Naive thymus-derived CD4-positive, alpha-beta T cell (primary cell): ENCODE data around the gene FDPS. TPM values are rescaled to one million over a fixed set of nuclear protein-coding genes. Genes with fewer than 3 reads are reported as not detected.

Experiments used
- ATAC-seq: fragments of 150-1000 bp; cut with Tn5 transposase; 2 replicates; pipeline ENCODE4 v1.10.0; 2021; ENCODE audit warnings: mild to moderate bottlenecking, moderate library complexity
- CTCF ChIA-PET: fragments of 350-600 bp; sonication (Branson Sonifier 250); formaldehyde crosslinking; loops from one replicate; lab custom pipeline; 2021; ENCODE audit warnings: antibody characterized with exemption; lab: Charles Lee
- POLR2A ChIA-PET: fragments of 350-600 bp; sonication (Branson Sonifier 250); formaldehyde crosslinking; loops from one replicate; lab custom pipeline; 2021; ENCODE audit warnings: antibody characterized with exemption, inconsistent platforms; lab: Charles Lee
- DNase-seq, 9 donors: peaks; one replicate each; pipeline versions ENCODE4 v3.0.0 to v3.0.0-alpha.2; 2020 to 2022; ENCODE audit warnings: mixed read lengths in 1 of 9
- H3K27ac ChIP-seq: one replicate; pipeline ENCODE4 v1.7.0; 2013; ENCODE audit warnings: mild to moderate bottlenecking, low read depth, low read length, moderate library complexity
- H3K27me3 ChIP-seq, 2 donors: one replicate each; pipeline ENCODE4 v1.7.0; 2013; ENCODE audit warnings: low read length in 2 of 2, mild to moderate bottlenecking in 2 of 2, moderate library complexity in 2 of 2; ENCODE audit not compliant: control insufficient read depth in 2 of 2, insufficient read depth in 2 of 2
- H3K36me3 ChIP-seq, 3 experiments: 1 replicate in 2 of 3; 2 replicates in 1 of 3; pipeline ENCODE4 v1.7.0; 2013; ENCODE audit warnings: low read length in 3 of 3, mild to moderate bottlenecking in 3 of 3, moderate library complexity in 1 of 3; ENCODE audit not compliant: insufficient read depth in 3 of 3, control insufficient read depth in 2 of 3
- H3K4me1 ChIP-seq, 2 donors: one replicate each; pipeline ENCODE4 v1.7.0; 2013; ENCODE audit warnings: low read length in 2 of 2, mild to moderate bottlenecking in 2 of 2, moderate library complexity in 1 of 2; ENCODE audit not compliant: control insufficient read depth in 2 of 2, insufficient read depth in 2 of 2
- H3K4me3 ChIP-seq: 2 replicates; pipeline ENCODE4 v1.7.0; 2013; ENCODE audit warnings: mild to moderate bottlenecking, low read length
- H3K9me3 ChIP-seq, 3 experiments: 1 replicate in 2 of 3; 2 replicates in 1 of 3; pipeline ENCODE4 v1.7.0; 2013; ENCODE audit warnings: low read length in 3 of 3; ENCODE audit not compliant: control insufficient read depth in 2 of 3
- H3K27ac Mint-ChIP-seq, 9 donors: one replicate each; pipeline ENCODE4 v1.8.0; 2020 to 2022; ENCODE audit warnings: mixed read lengths in 9 of 9, mild to moderate bottlenecking in 8 of 9, moderate library complexity in 5 of 9, inconsistent platforms in 2 of 9
- H3K27me3 Mint-ChIP-seq, 5 donors: one replicate each; pipeline ENCODE4 v1.8.0; 2021 to 2022; ENCODE audit warnings: mixed read lengths in 5 of 5, mild to moderate bottlenecking in 1 of 5
- H3K36me3 Mint-ChIP-seq, 5 donors: one replicate each; pipeline ENCODE4 v1.8.0; 2020 to 2022; ENCODE audit warnings: mixed read lengths in 5 of 5, mild to moderate bottlenecking in 3 of 5, inconsistent platforms in 1 of 5
- H3K4me1 Mint-ChIP-seq, 7 donors: one replicate each; pipeline ENCODE4 v1.8.0; 2020 to 2022; ENCODE audit warnings: mixed read lengths in 7 of 7, mild to moderate bottlenecking in 3 of 7, inconsistent platforms in 1 of 7
- H3K4me3 Mint-ChIP-seq, 10 donors: one replicate each; pipeline ENCODE4 v1.8.0; 2020 to 2022; ENCODE audit warnings: mild to moderate bottlenecking in 10 of 10, mixed read lengths in 10 of 10, moderate library complexity in 6 of 10, inconsistent platforms in 2 of 10
- H3K9me3 Mint-ChIP-seq, 11 donors: one replicate each; pipeline ENCODE4 v1.8.0; 2020 to 2022; ENCODE audit warnings: mixed read lengths in 11 of 11, mild to moderate bottlenecking in 4 of 11, inconsistent platforms in 1 of 11, moderate library complexity in 1 of 11
- intact Hi-C, 2 donors: fragments of 100-400 bp; cut with micrococcal nuclease; formaldehyde crosslinking; loops; one replicate each; pipeline ENCODE4 v1.15.1; 2023
- polyA plus RNA-seq, 2 donors: library from polyadenylated mRNA; unstranded; fragments of 300-500 nt; fragmentation: Illumina TruSeq; gene quantifications; one replicate each; pipeline ENCODE4 v1.2.3, GENCODE V29; 2021
- total RNA-seq, 6 experiments: library from RNA in 5 of 6; stranded (reverse) in 5 of 6; gene quantifications; 1 replicate in 5 of 6; 2 replicates in 1 of 6; pipeline ENCODE4 v1.2.3 and lab custom pipeline; 2021 to 2026

The FDPS gene
- total and polyA plus RNA-seq, 7 experiments from 2014 or later: 58.5 to 193 (median 83.8) TPM

GRCh38 chr1:155322953-155323728 is 14.5 kb downstream of the FDPS start:
- ATAC-seq: peak; percentile 71
- CTCF ChIA-PET: interaction anchor here (0.6 to 9.4 kb wide), 15 partner anchors 9 to 542 kb away, joined by 3 to 105 read pairs (median 4); partner anchors contain the start of genes ENTREP3 and FDPS
- Mint-ChIP-seq H3K36me3 (peaks cover 0 to 9% (median 0%) of the 10 kb centered on the region in 5 donors), H3K4me3 (peak overlapping the region; percentile 80 to 91 (median 89)), H3K27ac (peak overlapping the region in 5 of 9 donors; percentile 8 to 86 (median 85)), H3K27me3 (no peaks in the 10 kb centered on the region), H3K9me3 (no peaks in the 10 kb centered on the region), H3K4me1 (peaks cover 24 to 40% (median 31%) of the 10 kb centered on the region in 7 donors)
- peak overlapping the region; percentile 90 for H3K27ac ChIP-seq
- H3K27me3 ChIP-seq: no peaks in the 10 kb centered on the region
- H3K4me1 ChIP-seq: peaks cover 0 to 12% of the 10 kb centered on the region in 2 donors
- DNase-seq: peak; percentile 72 to 94 (median 85)
- H3K9me3 ChIP-seq: no peaks in the 10 kb centered on the region
- intact Hi-C loops: loop anchor here (1.0 to 10.0 kb wide), 17 partner anchors 15 to 1016 kb away; partner anchors contain the start of genes ASH1L (in 2 of the 2), CLK2 (in 2 of the 2), FDPS (in 2 of the 2) and HCN3 (in 2 of the 2)
- POLR2A ChIA-PET: interaction anchor here (0.6 to 3.9 kb wide), 17 partner anchors 13 to 1401 kb away, joined by 3 to 18 read pairs (median 5); partner anchors contain the start of genes ASH1L, CLK2, FDPS and SCAMP3
- peak overlapping the region; percentile 100 for H3K4me3 ChIP-seq
- H3K36me3 ChIP-seq: peaks cover 0 to 7% (median 0%) of the 10 kb centered on the region in 3 experiments

- H3K4me1 Mint-ChIP-seq: peaks cover 24 to 40% (median 31%) of the 10 kb centered on the region in 7 donors
- peak overlapping the region in 7 of 9 donors; percentile 44 to 86 (median 73) for H3K27ac Mint-ChIP-seq
- Histone ChIP-seq H3K4me1 (peaks cover 0 to 12% of the 10 kb centered on the region in 2 donors), H3K36me3 (peaks cover 0 to 8% (median 0%) of the 10 kb centered on the region in 3 experiments), H3K27ac (peak overlapping the region; percentile 90), H3K4me3 (peak overlapping the region; percentile 100), H3K27me3 (no peaks in the 10 kb centered on the region), H3K9me3 (no peaks in the 10 kb centered on the region)
- ChIA-PET POLR2A (interaction anchor here (0.6 to 3.9 kb wide), 15 partner anchors 14 to 239 kb away, joined by 3 to 18 read pairs (median 5); partner anchors contain the start of genes ASH1L, CLK2, FDPS and SCAMP3), CTCF (interaction anchor here (1.0 to 9.4 kb wide), 9 partner anchors 8 to 80 kb away, joined by 4 to 105 read pairs (median 5); partner anchors contain the start of gene ENTREP3)
- ATAC-seq (peak; percentile 78), DNase-seq (peak; percentile 47 to 87 (median 66))
- intact Hi-C loops: loop anchor here (1.0 to 10.0 kb wide), 21 partner anchors 15 to 1015 kb away; partner anchors contain the start of genes ASH1L (in 2 of the 2), CLK2 (in 2 of the 2), FDPS (in 2 of the 2) and HCN3 (in 2 of the 2)
- peak overlapping the region; percentile 80 to 91 (median 89) for H3K4me3 Mint-ChIP-seq
- H3K36me3 Mint-ChIP-seq: peaks cover 0 to 6% (median 0%) of the 10 kb centered on the region in 5 donors
- H3K27me3 Mint-ChIP-seq: no peaks in the 10 kb centered on the region
- H3K9me3 Mint-ChIP-seq: no peaks in the 10 kb centered on the region
Observed at GRCh38 chr1:155323729-155324036, 15.0 kb downstream of the FDPS start.

GRCh38 chr1:155324037-155324716 is 15.5 kb downstream of the FDPS start:
- Histone ChIP-seq H3K4me3 (peak overlapping the region; percentile 100), H3K9me3 (no peaks in the 10 kb centered on the region), H3K27me3 (no peaks in the 10 kb centered on the region), H3K27ac (peak overlapping the region; percentile 90), H3K4me1 (peaks cover 0 to 12% of the 10 kb centered on the region in 2 donors), H3K36me3 (peaks cover 0 to 8% (median 0%) of the 10 kb centered on the region in 3 experiments)
- no peaks in the 10 kb centered on the region for H3K9me3 Mint-ChIP-seq
- POLR2A ChIA-PET: interaction anchor here (0.6 to 3.9 kb wide), 14 partner anchors 8 to 493 kb away, joined by 3 to 18 read pairs (median 5); partner anchors contain the start of genes ASH1L, CLK2, FDPS and SCAMP3
- DNase-seq: peak; percentile 75 to 95 (median 80)
- no peaks in the 10 kb centered on the region for H3K27me3 Mint-ChIP-seq
- peak overlapping the region; percentile 80 to 91 (median 89) for H3K4me3 Mint-ChIP-seq
- peaks cover 0 to 1% (median 0%) of the 10 kb centered on the region in 5 donors for H3K36me3 Mint-ChIP-seq
- CTCF ChIA-PET: interaction anchor here (1.0 to 9.4 kb wide), 9 partner anchors 8 to 81 kb away, joined by 4 to 105 read pairs (median 5); partner anchors contain the start of gene ENTREP3
- peak overlapping the region; percentile 44 to 86 (median 73) for H3K27ac Mint-ChIP-seq
- intact Hi-C loops: loop anchor here (1.0 to 10.0 kb wide), 14 partner anchors 80 to 728 kb away; partner anchors contain the start of genes RIT1 (in 2 of the 2), ASH1L (in 1 of the 2), CKS1B (in 1 of the 2) and KRTCAP2 (in 1 of the 2)
- peak; percentile 86 for ATAC-seq
- H3K4me1 Mint-ChIP-seq: peaks cover 24 to 36% (median 31%) of the 10 kb centered on the region in 7 donors

- H3K36me3 Mint-ChIP-seq: no peaks in the 10 kb centered on the region
- intact Hi-C loops: loop anchor here (1.0 to 10.0 kb wide), 14 partner anchors 81 to 727 kb away; partner anchors contain the start of genes RIT1 (in 2 of the 2), ASH1L (in 1 of the 2), CKS1B (in 1 of the 2) and KRTCAP2 (in 1 of the 2)
- no peaks in the 10 kb centered on the region for H3K27me3 Mint-ChIP-seq
- Histone ChIP-seq H3K4me1 (peaks cover 0 to 12% of the 10 kb centered on the region in 2 donors), H3K4me3 (peak overlapping the region; percentile 100), H3K9me3 (no peaks in the 10 kb centered on the region), H3K27me3 (no peaks in the 10 kb centered on the region), H3K36me3 (peaks cover 0 to 8% (median 0%) of the 10 kb centered on the region in 3 experiments), H3K27ac (peak overlapping the region; percentile 90)
- H3K4me1 Mint-ChIP-seq: peaks cover 22 to 32% (median 29%) of the 10 kb centered on the region in 7 donors
- ATAC-seq (no peak), DNase-seq (peak in 2 of 9 donors; percentile 3 to 16)
- H3K27ac Mint-ChIP-seq: peak overlapping the region in 8 of 9 donors; percentile 32 to 88 (median 66)
- H3K9me3 Mint-ChIP-seq: no peaks in the 10 kb centered on the region
- H3K4me3 Mint-ChIP-seq: peak overlapping the region; percentile 80 to 91 (median 89)
- POLR2A ChIA-PET: interaction anchor here (1.0 to 3.9 kb wide), 7 partner anchors 17 to 492 kb away, joined by 3 to 18 read pairs (median 14); partner anchors contain the start of genes CLK2, FDPS and SCAMP3
- CTCF ChIA-PET: interaction anchor here (0.6 to 9.4 kb wide), 2 partner anchors 50 to 75 kb away, joined by 4 to 105 read pairs; no protein-coding TSS in a partner anchor
Observed at GRCh38 chr1:155324717-155325602, 16.3 kb downstream of the FDPS start.

GRCh38 chr1:155325603-155325893 is 16.9 kb downstream of the FDPS start:
- ATAC-seq (no peak), DNase-seq (no peak)
- Histone ChIP-seq H3K4me1 (peaks cover 0 to 12% of the 10 kb centered on the region in 2 donors), H3K27me3 (no peaks in the 10 kb centered on the region), H3K27ac (peak overlapping the region; percentile 90), H3K9me3 (no peaks in the 10 kb centered on the region), H3K36me3 (peaks cover 0 to 13% (median 2%) of the 10 kb centered on the region in 3 experiments), H3K4me3 (no peak overlapping the region)
- intact Hi-C loops: loop anchor here (2.0 to 10.0 kb wide), 3 partner anchors 325 to 589 kb away; partner anchors contain the start of genes CKS1B (in 1 of the 2), RIT1 (in 1 of the 2) and SHC1 (in 1 of the 2)
- peaks cover 16 to 26% (median 23%) of the 10 kb centered on the region in 7 donors for H3K4me1 Mint-ChIP-seq
- H3K9me3 Mint-ChIP-seq: no peaks in the 10 kb centered on the region
- H3K27ac Mint-ChIP-seq: peak overlapping the region in 7 of 9 donors; percentile 18 to 88 (median 75)
- ChIA-PET CTCF (interaction anchor here (0.6 kb wide), 1 partner anchor 50 kb away, joined by 4 read pairs; no protein-coding TSS in a partner anchor), POLR2A (interaction anchor here (1.0 to 3.9 kb wide), 2 partner anchors 53 to 64 kb away, joined by 3 to 15 read pairs; partner anchors contain the start of genes CLK2 and SCAMP3)
- H3K36me3 Mint-ChIP-seq: peaks cover 0 to 2% (median 0%) of the 10 kb centered on the region in 5 donors
- H3K4me3 Mint-ChIP-seq: peak overlapping the region; percentile 61 to 91 (median 82)
- no peaks in the 10 kb centered on the region for H3K27me3 Mint-ChIP-seq
